ENCODE results near the gene USP12.

Gene USP12

GRCh38 chr13:27174766-27175455, 3.3 kb upstream of the USP12 start:
- no peak for TF ChIP-seq POLR2AphosphoS5 (IDR thresholded peaks at IDR 0.05; ENCODE audit: low read depth, low read length)
- TF ChIP-seq FOXP2 (optimal IDR thresholded peaks at IDR 0.05; ENCODE audit: borderline replicate concordance, extremely low read depth, extremely low read length, insufficient read depth) = no peak
- TF ChIP-seq REST (IDR thresholded peaks at IDR 0.05; ENCODE audit: insufficient read depth in 1 of 2, low read depth in 2 of 2, low read length in 2 of 2) = no peak
- no peak for TF ChIP-seq TAF1 (IDR thresholded peaks at IDR 0.05; ENCODE audit: borderline replicate concordance, insufficient read depth, low read length)
- TF ChIP-seq SIN3A (IDR thresholded peaks at IDR 0.05; ENCODE audit: borderline replicate concordance, insufficient read depth, low read length) = no peak

- TF ChIP-seq REST (IDR thresholded peaks at IDR 0.05; ENCODE audit: insufficient read depth in 1 of 2, low read depth in 2 of 2, low read length in 2 of 2) (no peak), TAF1 (IDR thresholded peaks at IDR 0.05; ENCODE audit: borderline replicate concordance, insufficient read depth, low read length) (no peak), SIN3A (IDR thresholded peaks at IDR 0.05; ENCODE audit: borderline replicate concordance, insufficient read depth, low read length) (no peak), FOXP2 (optimal IDR thresholded peaks at IDR 0.05; ENCODE audit: borderline replicate concordance, extremely low read depth, extremely low read length, insufficient read depth) (no peak), POLR2AphosphoS5 (IDR thresholded peaks at IDR 0.05; ENCODE audit: low read depth, low read length) (no peak)
Observed at GRCh38 chr13:27172495-27172842, 858 bp upstream of the USP12 start.

- TF ChIP-seq TAF1 (IDR thresholded peaks at IDR 0.05; ENCODE audit: borderline replicate concordance, insufficient read depth, low read length) (0 out of 2 replicates have a peak, but pooled peaks have one; percentile 25), FOXP2 (optimal IDR thresholded peaks at IDR 0.05; ENCODE audit: borderline replicate concordance, extremely low read depth, extremely low read length, insufficient read depth) (peak; percentile 61), REST (IDR thresholded peaks at IDR 0.05; ENCODE audit: insufficient read depth in 1 of 2, low read depth in 2 of 2, low read length in 2 of 2) (no peak), SIN3A (IDR thresholded peaks at IDR 0.05; ENCODE audit: borderline replicate concordance, insufficient read depth, low read length) (no peak), POLR2AphosphoS5 (IDR thresholded peaks at IDR 0.05; ENCODE audit: low read depth, low read length) (no peak)
Observed at GRCh38 chr13:27171827-27172494, 350 bp upstream of the USP12 start.

- TF ChIP-seq FOXP2 (optimal IDR thresholded peaks at IDR 0.05; ENCODE audit: borderline replicate concordance, extremely low read depth, extremely low read length, insufficient read depth) (no peak), SIN3A (IDR thresholded peaks at IDR 0.05; ENCODE audit: borderline replicate concordance, insufficient read depth, low read length) (no peak), TAF1 (IDR thresholded peaks at IDR 0.05; ENCODE audit: borderline replicate concordance, insufficient read depth, low read length) (no peak), POLR2AphosphoS5 (IDR thresholded peaks at IDR 0.05; ENCODE audit: low read depth, low read length) (no peak), REST (IDR thresholded peaks at IDR 0.05; ENCODE audit: insufficient read depth in 1 of 2, low read depth in 2 of 2, low read length in 2 of 2) (no peak)
Observed at GRCh38 chr13:27170516-27171243, 931 bp downstream of the USP12 start.
